Measurements from ENCODE around the gene IL5RA.

IL5RA gene

DNA sequence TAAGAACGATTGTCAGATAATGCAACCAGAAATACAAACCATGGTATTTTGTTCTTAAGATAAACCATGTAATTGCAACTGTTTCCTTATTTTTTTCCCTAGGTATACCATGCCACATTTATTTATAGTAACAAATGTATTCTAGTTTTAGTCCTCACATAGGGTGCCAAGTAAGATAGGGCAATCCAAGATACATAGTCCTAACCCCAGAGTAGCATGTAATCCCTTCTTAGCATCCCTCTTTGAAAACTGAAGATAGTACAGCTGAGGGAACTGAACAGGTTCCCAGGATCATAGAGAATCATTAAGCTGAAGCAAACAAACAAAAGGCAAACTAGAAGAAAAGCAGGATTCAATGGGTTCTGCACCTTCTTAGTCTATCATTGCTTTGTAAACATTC, 41.3 kb upstream of the IL5RA start:
- Histone ChIP-seq H4K20me1 (ENCODE audit: insufficient read depth, low read length) (no peaks in the 10 kb centered on the region), H3K9ac (ENCODE audit: low read depth, low read length) (no peak overlapping the region), H3K79me2 (ENCODE audit: insufficient read depth, low read length) (0 out of 2 replicates have a peak, but pooled peaks cover 3% of the 10 kb centered on the region), H3K27ac (ENCODE audit: low read length) (no peak overlapping the region), H3K4me3 (ENCODE audit: low read depth in 1 of 2, low read length in 2 of 2) (no peak overlapping the region), H2AFZ (ENCODE audit: low read depth, low read length) (no peak overlapping the region), H3K4me2 (ENCODE audit: insufficient read depth, low read length) (no peak overlapping the region), H3K4me1 (ENCODE audit: insufficient read depth, low read length) (no peaks in the 10 kb centered on the region), H3K27me3 (ENCODE audit: insufficient read depth, low read length, poor library complexity) (no peaks in the 10 kb centered on the region), H3K9me3 (ENCODE audit: insufficient read depth, low read length, severe bottlenecking) (no peaks in the 10 kb centered on the region), H3K36me3 (ENCODE audit: insufficient read depth, low read length) (peaks cover 97% of the 10 kb centered on the region)
- TF ChIP-seq, protein P1, sequence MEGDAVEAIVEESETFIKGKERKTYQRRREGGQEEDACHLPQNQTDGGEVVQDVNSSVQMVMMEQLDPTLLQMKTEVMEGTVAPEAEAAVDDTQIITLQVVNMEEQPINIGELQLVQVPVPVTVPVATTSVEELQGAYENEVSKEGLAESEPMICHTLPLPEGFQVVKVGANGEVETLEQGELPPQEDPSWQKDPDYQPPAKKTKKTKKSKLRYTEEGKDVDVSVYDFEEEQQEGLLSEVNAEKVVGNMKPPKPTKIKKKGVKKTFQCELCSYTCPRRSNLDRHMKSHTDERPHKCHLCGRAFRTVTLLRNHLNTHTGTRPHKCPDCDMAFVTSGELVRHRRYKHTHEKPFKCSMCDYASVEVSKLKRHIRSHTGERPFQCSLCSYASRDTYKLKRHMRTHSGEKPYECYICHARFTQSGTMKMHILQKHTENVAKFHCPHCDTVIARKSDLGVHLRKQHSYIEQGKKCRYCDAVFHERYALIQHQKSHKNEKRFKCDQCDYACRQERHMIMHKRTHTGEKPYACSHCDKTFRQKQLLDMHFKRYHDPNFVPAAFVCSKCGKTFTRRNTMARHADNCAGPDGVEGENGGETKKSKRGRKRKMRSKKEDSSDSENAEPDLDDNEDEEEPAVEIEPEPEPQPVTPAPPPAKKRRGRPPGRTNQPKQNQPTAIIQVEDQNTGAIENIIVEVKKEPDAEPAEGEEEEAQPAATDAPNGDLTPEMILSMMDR (IDR thresholded peaks at IDR 0.05; ENCODE audit: borderline replicate concordance, extremely low read depth, low read length, poor library complexity, severe bottlenecking), result no peak
- no peak for TF ChIP-seq EZH2 (IDR thresholded peaks at IDR 0.05; ENCODE audit: borderline replicate concordance, low read depth, low read length, severe bottlenecking)
- no peak for DNase-seq
- ATAC-seq (ENCODE audit: insufficient read depth, low read depth), result no peak

DNA sequence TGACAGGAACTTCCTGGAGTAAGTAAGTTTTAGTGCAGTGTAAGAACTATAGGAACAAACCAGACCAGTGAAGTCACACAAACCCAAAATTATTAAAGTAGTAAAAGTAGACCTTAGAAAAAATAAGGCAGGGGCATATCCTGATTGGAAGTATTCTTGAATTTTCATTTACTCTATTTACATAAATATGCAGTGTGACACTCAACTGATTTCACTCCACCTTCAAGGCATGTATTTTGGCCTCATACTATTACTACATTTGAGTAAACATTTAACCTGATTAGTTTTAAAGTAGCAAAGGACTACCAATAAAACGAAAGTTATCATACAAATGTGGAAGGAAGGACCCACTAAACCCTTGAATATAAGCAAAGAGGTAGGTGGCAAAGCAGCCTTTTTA, 39.4 kb upstream of the IL5RA start:
- Histone ChIP-seq H3K27me3 (ENCODE audit: insufficient read depth, low read length, poor library complexity) (no peaks in the 10 kb centered on the region), H3K27ac (ENCODE audit: low read length) (no peak overlapping the region), H2AFZ (ENCODE audit: low read depth, low read length) (no peak overlapping the region), H3K4me2 (ENCODE audit: insufficient read depth, low read length) (no peak overlapping the region), H4K20me1 (ENCODE audit: insufficient read depth, low read length) (0 out of 2 replicates have a peak, but pooled peaks cover 3% of the 10 kb centered on the region), H3K79me2 (ENCODE audit: insufficient read depth, low read length) (0 out of 2 replicates have a peak, but pooled peaks cover 3% of the 10 kb centered on the region), H3K4me1 (ENCODE audit: insufficient read depth, low read length) (no peaks in the 10 kb centered on the region), H3K9me3 (ENCODE audit: insufficient read depth, low read length, severe bottlenecking) (no peaks in the 10 kb centered on the region), H3K36me3 (ENCODE audit: insufficient read depth, low read length) (peaks cover 99% of the 10 kb centered on the region), H3K4me3 (ENCODE audit: low read depth in 1 of 2, low read length in 2 of 2) (no peak overlapping the region), H3K9ac (ENCODE audit: low read depth, low read length) (no peak overlapping the region)
- no peak for TF ChIP-seq EZH2 (IDR thresholded peaks at IDR 0.05; ENCODE audit: borderline replicate concordance, low read depth, low read length, severe bottlenecking)
- TF ChIP-seq, protein P1 (IDR thresholded peaks at IDR 0.05; ENCODE audit: borderline replicate concordance, extremely low read depth, low read length, poor library complexity, severe bottlenecking), result no peak
- ATAC-seq (ENCODE audit: insufficient read depth, low read depth), result no peak
- no peak for DNase-seq

DNA sequence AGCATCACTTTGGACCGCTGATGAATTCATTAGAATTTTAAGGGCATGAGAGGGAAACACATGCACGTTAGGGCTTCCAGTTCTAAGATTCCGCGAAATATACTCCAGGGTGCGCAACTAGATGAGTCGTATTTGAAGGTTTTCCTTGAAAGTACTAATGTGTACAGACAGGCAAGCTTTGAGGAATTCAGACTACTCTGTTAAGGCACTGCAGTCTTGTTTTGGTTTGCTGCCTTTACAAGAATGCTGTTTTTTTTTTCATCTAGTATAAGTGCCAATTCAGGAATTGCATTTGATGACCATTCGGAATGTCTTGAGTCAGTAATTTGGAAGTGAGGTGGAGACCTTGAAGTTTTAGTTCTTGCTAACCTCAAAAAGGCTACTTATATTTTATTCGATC, 35.7 kb upstream of the IL5RA start:
- no peak overlapping the region for H3K27ac ChIP-seq (ENCODE audit: low read length)

More for the DNA sequence above, 35.7 kb upstream of the IL5RA start:
- Histone ChIP-seq H3K36me3 (ENCODE audit: insufficient read depth, low read length) (peaks cover 99% of the 10 kb centered on the region), H3K4me1 (ENCODE audit: insufficient read depth, low read length) (no peaks in the 10 kb centered on the region), H3K27me3 (ENCODE audit: insufficient read depth, low read length, poor library complexity) (no peaks in the 10 kb centered on the region), H3K4me3 (ENCODE audit: low read depth in 1 of 2, low read length in 2 of 2) (no peak overlapping the region), H3K79me2 (ENCODE audit: insufficient read depth, low read length) (peaks cover 9% of the 10 kb centered on the region; the same call in 1 of the 2 replicates), H4K20me1 (ENCODE audit: insufficient read depth, low read length) (0 out of 2 replicates have a peak, but pooled peaks cover 3% of the 10 kb centered on the region), H3K9me3 (ENCODE audit: insufficient read depth, low read length, severe bottlenecking) (no peaks in the 10 kb centered on the region), H2AFZ (ENCODE audit: low read depth, low read length) (no peak overlapping the region), H3K9ac (ENCODE audit: low read depth, low read length) (no peak overlapping the region), H3K4me2 (ENCODE audit: insufficient read depth, low read length) (no peak overlapping the region)
- no peak for TF ChIP-seq EZH2 (IDR thresholded peaks at IDR 0.05; ENCODE audit: borderline replicate concordance, low read depth, low read length, severe bottlenecking)
- TF ChIP-seq, protein P1 (IDR thresholded peaks at IDR 0.05; ENCODE audit: borderline replicate concordance, extremely low read depth, low read length, poor library complexity, severe bottlenecking), result no peak
- ATAC-seq (ENCODE audit: insufficient read depth, low read depth), result no peak
- DNase-seq, result no peak

Data from DND-41 (cell line).